Measurements from ENCODE around the gene LDHA. TPM values are rescaled to one million over a fixed set of nuclear protein-coding genes. Genes with fewer than 3 reads are reported as not detected.

LDHA gene
- total and polyA plus RNA-seq, 2 of the 8 experiments (the other 6 are each of a cell fraction or from before 2014, with no cell fraction given) = 443 to 486 TPM

DNA sequence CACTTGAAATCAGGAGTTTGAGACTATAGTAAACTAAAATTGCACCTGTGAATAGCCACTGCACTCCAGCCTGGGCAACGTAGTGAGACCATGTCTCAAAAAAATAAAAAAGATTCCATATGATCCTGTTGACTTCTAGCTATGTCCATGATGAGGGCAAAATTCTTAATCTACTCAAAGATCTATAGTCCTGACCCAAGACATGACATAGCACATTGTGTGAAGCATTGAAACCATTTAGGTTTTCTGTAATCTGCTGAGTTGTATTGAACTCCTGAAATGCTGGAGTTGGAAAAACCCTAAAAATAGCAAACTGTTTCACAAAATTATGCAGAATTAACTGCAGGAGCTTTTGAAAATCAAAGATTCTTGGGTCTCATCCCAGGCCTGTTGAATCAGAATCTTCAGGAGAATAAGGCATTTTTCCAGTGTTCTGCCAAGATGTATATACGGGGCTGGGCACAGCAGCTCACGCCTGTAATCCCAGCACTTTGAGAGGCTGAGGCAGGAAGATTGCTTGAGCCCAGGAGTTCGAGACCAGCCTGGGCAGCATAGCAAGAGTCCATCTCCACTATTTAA is 29.8 kb upstream of the LDHA start:
- Histone ChIP-seq H2BK5ac (ENCODE audit: low read depth, low read length) (no peak overlapping the region), H3K18ac (ENCODE audit: extremely low read depth, low read length) (no peak overlapping the region), H2AFZ (ENCODE audit: low read length) (no peak overlapping the region), H3K56ac (replicated peaks; ENCODE audit: insufficient read length, low read depth, low read length) (no peak overlapping the region), H3K27ac (ENCODE audit: low read depth, low read length) (no peak overlapping the region), H3K9me3 (ENCODE audit: insufficient read depth in 2 of 2, low read depth in 1 of 2, low read length in 1 of 2) (no peaks in the 10 kb centered on the region), H3K23me2 (ENCODE audit: low read depth, low read length) (no peaks in the 10 kb centered on the region), H2BK120ac (replicated peaks; ENCODE audit: low read depth, low read length) (no peak overlapping the region), H3K9ac (replicated peaks in 1 of 4; ENCODE audit: extremely low read depth in 1 of 4, low read depth in 3 of 4, low read length in 3 of 4) (no peak overlapping the region), H4K5ac (ENCODE audit: insufficient read length, low read depth, low read length) (no peak overlapping the region), H3K36me3 (ENCODE audit: control insufficient read depth in 2 of 4, insufficient read depth in 4 of 4, low read length in 3 of 4) (peaks cover 13 to 69% (median 27%) of the 10 kb centered on the region in 4 experiments), H4K20me1 (replicated peaks in 1 of 2; ENCODE audit: control insufficient read depth in 1 of 2, insufficient read depth in 2 of 2, low read length in 2 of 2) (no peaks in the 10 kb centered on the region), H3K14ac (ENCODE audit: insufficient read length) (no peak overlapping the region), H3K4me2 (ENCODE audit: insufficient read depth in 1 of 2, low read depth in 2 of 2, low read length in 2 of 2) (no peak overlapping the region), H4K8ac (ENCODE audit: extremely low read depth, insufficient read depth, low read length) (no peak overlapping the region), H3K4me1 (replicated peaks in 1 of 4; ENCODE audit: control insufficient read depth in 3 of 4, insufficient read depth in 4 of 4, low read length in 3 of 4) (no peaks in the 10 kb centered on the region), H4K91ac (replicated peaks; ENCODE audit: insufficient read length, low read length) (no peak overlapping the region), H3K4ac (replicated peaks; ENCODE audit: insufficient read length, low read depth, low read length) (no peak overlapping the region), H2BK20ac (ENCODE audit: low read length) (no peak overlapping the region), H2BK15ac (ENCODE audit: low read length) (no peak overlapping the region), H2AK5ac (ENCODE audit: low read depth, low read length) (no peak overlapping the region), H3K79me1 (ENCODE audit: low read depth, low read length) (no peaks in the 10 kb centered on the region), H3K23ac (ENCODE audit: insufficient read length) (no peak overlapping the region), H3K4me3 (ENCODE audit: extremely low read depth in 1 of 4, insufficient read depth in 2 of 4, low read depth in 3 of 4, low read length in 4 of 4) (no peak overlapping the region), H3K27me3 (replicated peaks in 1 of 4; ENCODE audit: control insufficient read depth in 3 of 4, extremely low read depth in 1 of 4, insufficient read depth in 3 of 4, low read length in 3 of 4) (no peaks in the 10 kb centered on the region), H3K79me2 (ENCODE audit: control insufficient read depth in 1 of 2, insufficient read depth in 2 of 2, low read length in 2 of 2) (no peaks in the 10 kb centered on the region), H2BK12ac (ENCODE audit: low read depth, low read length) (no peak overlapping the region)
- no peak for FAIRE-seq
- TF ChIP-seq BRCA1 (IDR thresholded peaks at IDR 0.05; ENCODE audit: low read depth, low read length) = no peak
- TF ChIP-seq RNF2 (IDR thresholded peaks at IDR 0.05; ENCODE audit: borderline replicate concordance, low read depth, low read length, missing control alignments, poor library complexity, severe bottlenecking) = no peak
- no peak for TF ChIP-seq TBP (IDR thresholded peaks at IDR 0.05; ENCODE audit: low read depth, low read length)
- no peak for TF ChIP-seq NRF1 (IDR thresholded peaks at IDR 0.05; ENCODE audit: low read depth, low read length)
- no peak for TF ChIP-seq YY1 (IDR thresholded peaks at IDR 0.05; ENCODE audit: low read depth, low read length)
- TF ChIP-seq CHD2 (IDR thresholded peaks at IDR 0.05; ENCODE audit: low read length) = no peak
- TF ChIP-seq EGR1 (IDR thresholded peaks at IDR 0.05; ENCODE audit: borderline replicate concordance, low read depth, low read length) = no peak
- TF ChIP-seq JUND (IDR thresholded peaks at IDR 0.05; ENCODE audit: low read length) = no peak
- no peak for TF ChIP-seq KDM4A (IDR thresholded peaks at IDR 0.05; ENCODE audit: low read depth, low read length, severe bottlenecking)
- no peak for TF ChIP-seq KDM5A (IDR thresholded peaks at IDR 0.05; ENCODE audit: low read length)
- no peak for TF ChIP-seq BCL11A (IDR thresholded peaks at IDR 0.05; ENCODE audit: low read depth in 2 of 2, low read length in 2 of 2)
- TF ChIP-seq NANOG (IDR thresholded peaks at IDR 0.05; ENCODE audit: insufficient read depth, low read depth, low read length, poor library complexity, severe bottlenecking) = no peak
- TF ChIP-seq POLR2A (IDR thresholded peaks at IDR 0.05; ENCODE audit: control extremely low read depth in 1 of 2, low read depth in 2 of 2, low read length in 2 of 2) = no peak
- TF ChIP-seq ASH2L (IDR thresholded peaks at IDR 0.05; ENCODE audit: low read length) = no peak
- no peak for TF ChIP-seq RFX5 (IDR thresholded peaks at IDR 0.05; ENCODE audit: borderline replicate concordance, low read depth, low read length)
- ChIA-PET POLR2A (ENCODE audit: partially characterized antibody) (interaction anchor here (0.6 kb wide), 1 partner anchor 1536 kb away, joined by 3 read pairs; no protein-coding TSS in a partner anchor), CTCF (ENCODE audit: partially characterized antibody) (no interaction called here)
- no peak for DNase-seq (ENCODE audit: low read depth in 1 of 2, low spot score in 2 of 2)
- WGBS, 2 experiments (ENCODE audit: extremely low coverage in 1 of 2, insufficient coverage in 1 of 2, insufficient read length in 1 of 2, insufficient replicate concordance in 2 of 2, low coverage in 1 of 2, low lambda C conversion rate in 2 of 2, missing lambda C conversion rate in 1 of 2) = 85% methylated on average over 4 of the region's 4 CpGs; no CpG with 5 or more reads in 1 of the 2 experiments
